Stomach (tissue), 9 donors: ENCODE measurements around the gene SPIN1. TPM values are rescaled to one million over a fixed set of nuclear protein-coding genes. Genes with fewer than 3 reads are reported as not detected.

Experiments used
- DNase-seq, 2 donors: peaks; one replicate each; pipeline versions ENCODE4 v3.0.0 to v3.0.0-alpha.2; 2013 to 2019
- H3K27ac ChIP-seq, 5 donors: fragments of 200-600 bp in 4 of 5; sonication (generic) in 4 of 5; one replicate each; pipeline ENCODE4 v1.5.1; 2013 to 2019; ENCODE audit warnings: mild to moderate bottlenecking in 1 of 5, moderate library complexity in 1 of 5
- H3K27me3 ChIP-seq, 3 donors: fragments of 200-600 bp; sonication (generic); one replicate each; pipeline ENCODE4 v1.5.1; 2017 to 2019; ENCODE audit warnings: mixed run types in 1 of 3
- H3K36me3 ChIP-seq, 4 donors: fragments of 200-600 bp; sonication (generic); 1 replicate in 3 of 4; 2 replicates in 1 of 4; pipeline ENCODE4 v1.5.1; 2016 to 2019
- H3K4me1 ChIP-seq, 4 donors: fragments of 200-600 bp; sonication (generic); one replicate each; pipeline ENCODE4 v1.5.1; 2016 to 2019
- H3K4me3 ChIP-seq, 4 donors: fragments of 200-600 bp; sonication (generic) in 3 of 4; one replicate each; pipeline ENCODE4 v1.5.1; 2016 to 2019; ENCODE audit warnings: mild to moderate bottlenecking in 1 of 4
- H3K9me3 ChIP-seq, 4 donors: fragments of 200-600 bp; sonication (generic); one replicate each; pipeline ENCODE4 v1.5.1; 2016 to 2019
- CTCF ChIP-seq, 7 experiments: fragments of 450-650 bp in 4 of 7; fragments of 200-600 bp in 3 of 7; sonication (generic) in 3 of 7; IDR thresholded peaks; one replicate each; pipeline ENCODE4 v1.5.1; 2016 to 2019; ENCODE audit warnings: antibody characterized with exemption in 7 of 7, control low read depth in 2 of 7, mild to moderate bottlenecking in 1 of 7
- EP300 ChIP-seq: sonication (generic); formaldehyde crosslinking; IDR thresholded peaks from one replicate; pipeline ENCODE4 v1.6.1; 2017; ENCODE audit warnings: antibody characterized with exemption
- POLR2A ChIP-seq, 4 donors: fragments of 450-650 bp; IDR thresholded peaks; one replicate each; pipeline ENCODE4 v1.6.1; 2016; ENCODE audit warnings: antibody characterized with exemption in 4 of 4, control low read depth in 2 of 4, mild to moderate bottlenecking in 1 of 4, moderate library complexity in 1 of 4
- POLR2AphosphoS5 ChIP-seq, 3 donors: sonication (generic); formaldehyde crosslinking; IDR thresholded peaks; one replicate each; pipeline ENCODE4 v1.6.1; 2016; ENCODE audit warnings: antibody characterized with exemption in 3 of 3
- WGBS, 5 donors: extraction: QIAGEN DNeasy Blood & Tissue Kit in 3 of 5; methylation state at CpG; one replicate each; pipeline versions ENCODE4 v1.1.5 to v1.1.7; 2013 to 2018; 5-methylcytosine and 5-hydroxymethylcytosine counted together
- intact Hi-C: fragments of 100-400 bp; cut with DNase I; formaldehyde crosslinking; loops from one replicate; pipeline ENCODE4 v1.15.1; 2023; ENCODE audit warnings: low total_unique reads
- polyA plus RNA-seq, 3 donors: library from polyadenylated mRNA; stranded (reverse); fragments of 200-250 nt; gene quantifications; one replicate each; pipeline ENCODE4 v1.2.3, GENCODE V29; 2013
- total RNA-seq, 5 donors: library from RNA; depleted of rRNA; stranded (reverse); fragments of >200 nt; gene quantifications; one replicate each; pipeline versions ENCODE4 v1.1.0 to v1.2.3, GENCODE V29; 2014 to 2016
- donor health status: healthy with polysubstance abuse.
- donor health status: Bipolar disorder and iron deficiency.
- donor health status: healthy.

SPIN1 gene
- total and polyA plus RNA-seq, 8 donors: 18.3 to 120 (median 33.8) TPM

GRCh38 chr9:88420227-88420626 lies 32.0 kb downstream of the SPIN1 start:
- H3K9me3 ChIP-seq: peaks cover 7 to 28% (median 16%) of the 10 kb centered on the region in 4 donors
- no peak for DNase-seq
- H3K4me3 ChIP-seq: no peak overlapping the region
- WGBS, 5 donors: 84 to 96% (median 94%) methylated on average over 7 of the region's 7 CpGs
- H3K36me3 ChIP-seq: peaks cover 13 to 58% (median 42%) of the 10 kb centered on the region in 4 donors
- no peaks in the 10 kb centered on the region for H3K27me3 ChIP-seq
- intact Hi-C loops: no loop called here
- no peak overlapping the region for H3K27ac ChIP-seq
- H3K4me1 ChIP-seq: peaks cover 0 to under 1% (median 0%) of the 10 kb centered on the region in 4 donors
- TF ChIP-seq CTCF (IDR thresholded peaks at IDR 0.05) (no peak), EP300 (no peak), POLR2A (IDR thresholded peaks at IDR 0.05) (no peak)

GRCh38 chr9:88421348-88421747 lies 33.1 kb downstream of the SPIN1 start:
- H3K27ac ChIP-seq: no peak overlapping the region
- H3K4me1 ChIP-seq: peaks cover 0 to 12% (median 5%) of the 10 kb centered on the region in 4 donors
- H3K9me3 ChIP-seq: peaks cover 7 to 28% (median 16%) of the 10 kb centered on the region in 4 donors
- no peak for DNase-seq
- H3K27me3 ChIP-seq: no peaks in the 10 kb centered on the region
- no peak overlapping the region for H3K4me3 ChIP-seq
- TF ChIP-seq EP300 (no peak), POLR2A (IDR thresholded peaks at IDR 0.05) (no peak), POLR2AphosphoS5 (IDR thresholded peaks at IDR 0.05) (no peak), CTCF (IDR thresholded peaks at IDR 0.05) (no peak)
- peaks cover 13 to 55% (median 41%) of the 10 kb centered on the region in 4 donors for H3K36me3 ChIP-seq
- 90 to 95% (median 90%) methylated on average over 4 to 5 of the region's 5 CpGs for WGBS, 5 donors
- intact Hi-C loops: no loop called here

GRCh38 chr9:88425538-88425950 lies 37.3 kb downstream of the SPIN1 start:
- Histone ChIP-seq H3K4me3 (no peak overlapping the region), H3K27ac (peak overlapping the region in 2 of 5 donors; percentile 8 to 13), H3K9me3 (no peaks in the 10 kb centered on the region), H3K4me1 (peaks cover 0 to 19% (median 9%) of the 10 kb centered on the region in 4 donors), H3K36me3 (peaks cover 5 to 33% (median 25%) of the 10 kb centered on the region in 4 donors), H3K27me3 (no peaks in the 10 kb centered on the region)
- intact Hi-C loops: no loop called here
- TF ChIP-seq POLR2AphosphoS5 (IDR thresholded peaks at IDR 0.05) (no peak), CTCF (IDR thresholded peaks at IDR 0.05) (no peak), POLR2A (IDR thresholded peaks at IDR 0.05) (no peak), EP300 (no peak)
- DNase-seq: peak in 1 of 2 donors; percentile 7
- 68 to 84% (median 83%) methylated on average over 10 of the region's 10 CpGs for WGBS, 5 donors

GRCh38 chr9:88426651-88427050 lies 38.4 kb downstream of the SPIN1 start:
- Histone ChIP-seq H3K27ac (no peak overlapping the region), H3K36me3 (peaks cover 5 to 31% (median 27%) of the 10 kb centered on the region in 4 donors), H3K4me1 (peaks cover 0 to 19% (median 9%) of the 10 kb centered on the region in 4 donors), H3K9me3 (no peaks in the 10 kb centered on the region), H3K27me3 (no peaks in the 10 kb centered on the region), H3K4me3 (no peak overlapping the region)
- TF ChIP-seq POLR2A (IDR thresholded peaks at IDR 0.05): no peak
- no peak for TF ChIP-seq POLR2AphosphoS5 (IDR thresholded peaks at IDR 0.05)
- TF ChIP-seq EP300: no peak
- TF ChIP-seq CTCF (IDR thresholded peaks at IDR 0.05): no peak
- intact Hi-C loops: no loop called here
- WGBS, 5 donors: 71 to 93% (median 83%) methylated on average over 1 of the region's 1 CpG
- DNase-seq: no peak
